OCI-LY7 (cell line): ENCODE results near the gene PPCS. TPM values are rescaled to one million over a fixed set of nuclear protein-coding genes. Genes with fewer than 3 reads are reported as not detected.

ENCODE experiments used
- BruUV-seq: library from RNA; stranded (reverse); fragments of 400-500 nt; replicated peaks from 2 replicates; lab custom pipeline; 2021; lab: Mats Ljungman, UMichigan
- CTCF ChIA-PET: fragments of 300-600 bp; sonication (Branson Sonifier 250); formaldehyde crosslinking; loops from one replicate; lab custom pipeline; 2022; ENCODE audit warnings: antibody characterized with exemption; ENCODE audit not compliant: unreplicated experiment; lab: Charles Lee
- POLR2A ChIA-PET: fragments of 300-600 bp; sonication (Branson Sonifier 250); formaldehyde crosslinking; loops from one replicate; lab custom pipeline; 2022; ENCODE audit warnings: antibody characterized with exemption; lab: Charles Lee
- DNase-seq: peaks from one replicate; pipeline ENCODE4 v3.0.0-alpha.2; 2015; ENCODE audit warnings: low spot score
- H2AFZ ChIP-seq: fragments of 200-600 bp; sonication (generic), shearing (Covaris generic); 2 replicates; pipeline ENCODE4 v1.6.1; 2014; ENCODE audit warnings: mild to moderate bottlenecking, antibody characterized with exemption, low read length, moderate library complexity
- H3K27ac ChIP-seq: fragments of 200-600 bp; sonication (generic); 2 replicates; pipeline ENCODE4 v1.5.1; 2014; ENCODE audit warnings: mixed run types, low read depth, mild to moderate bottlenecking, moderate library complexity, low read length, inconsistent platforms; ENCODE audit not compliant: poor library complexity, severe bottlenecking
- H3K36me3 ChIP-seq: fragments of 200-600 bp; sonication (generic); 2 replicates; pipeline ENCODE4 v1.6.1; 2014; ENCODE audit warnings: mild to moderate bottlenecking, antibody characterized with exemption, low read length, moderate library complexity, mixed read lengths; ENCODE audit not compliant: insufficient read depth
- H3K4me1 ChIP-seq: fragments of 200-600 bp; sonication (generic); 2 replicates; pipeline ENCODE4 v1.5.1; 2014; ENCODE audit warnings: mild to moderate bottlenecking, low read length; ENCODE audit not compliant: insufficient read depth, poor library complexity, severe bottlenecking
- H3K4me2 ChIP-seq: fragments of 200-600 bp; sonication (generic); 2 replicates; pipeline ENCODE4 v1.6.1; 2014; ENCODE audit warnings: mild to moderate bottlenecking, low read length
- H3K4me3 ChIP-seq: fragments of 200-600 bp; sonication (generic); 2 replicates; pipeline ENCODE4 v1.5.1; 2014; ENCODE audit warnings: mild to moderate bottlenecking, low read depth, low read length; ENCODE audit not compliant: poor library complexity, severe bottlenecking
- H3K79me2 ChIP-seq: fragments of 200-600 bp; sonication (generic); 2 replicates; pipeline ENCODE4 v1.6.1; 2016; ENCODE audit warnings: low read depth, mild to moderate bottlenecking, low read length, moderate library complexity, mixed read lengths; ENCODE audit not compliant: insufficient read depth
- H3K9me2 ChIP-seq: fragments of 200-600 bp; sonication (generic); 2 replicates; pipeline ENCODE4 v1.6.1; 2016; ENCODE audit warnings: mild to moderate bottlenecking, low read length, mixed read lengths; ENCODE audit not compliant: insufficient read depth
- H3K9me3 ChIP-seq: fragments of 200-600 bp; sonication (generic); 2 replicates; pipeline ENCODE4 v1.6.1; 2014; ENCODE audit warnings: mild to moderate bottlenecking, mixed run types, low read length, mixed read lengths
- H4K20me1 ChIP-seq: fragments of 200-600 bp; sonication (generic); 2 replicates; pipeline ENCODE4 v1.6.1; 2014; ENCODE audit warnings: mild to moderate bottlenecking, antibody characterized with exemption, low read length, moderate library complexity, mixed read lengths; ENCODE audit not compliant: insufficient read depth
- CTCF ChIP-seq: fragments of 200-600 bp; sonication (generic); conservative IDR thresholded peaks from 2 replicates; pipeline ENCODE4 v1.5.1; 2014; ENCODE audit warnings: mild to moderate bottlenecking, antibody characterized with exemption, low read length, moderate library complexity, mixed read lengths
- EZH2phosphoT487 ChIP-seq: fragments of 200-600 bp; sonication (generic); IDR thresholded peaks from 2 replicates; pipeline ENCODE4 v1.6.1; 2018; ENCODE audit warnings: low read depth, borderline replicate concordance, mild to moderate bottlenecking, mixed run types, antibody characterized with exemption, low read length, moderate library complexity, mixed read lengths
- intact Hi-C: fragments of 100-400 bp; cut with micrococcal nuclease; formaldehyde crosslinking; loops from one replicate; pipeline ENCODE4 v1.10.0; 2022; ENCODE audit not compliant: unreplicated experiment
- small RNA-seq: library from RNA; depleted of rRNA; stranded (forward); fragments of <200 nt; gene quantifications from one replicate; pipeline ENCODE3, GENCODE V24; 2014
- total RNA-seq, 2 experiments: library from RNA; depleted of rRNA in 1 of 2; stranded (reverse); fragments of >200 nt in 1 of 2; shearing (Covaris generic) in 1 of 2; gene quantifications; 2 replicates each; pipeline ENCODE4 v1.2.3, GENCODE V29; 2014 to 2022

Gene PPCS
- total RNA-seq, 2 experiments from 2014 or later, result 29.2 to 46.9 TPM

GRCh38 chr1:42504535-42505128, 48.3 kb downstream of the PPCS start:
- Histone ChIP-seq H3K27ac (no peak overlapping the region), H3K9me3 (peaks cover 17% of the 10 kb centered on the region), H3K79me2 (no peaks in the 10 kb centered on the region), H3K36me3 (no peaks in the 10 kb centered on the region), H2AFZ (no peak overlapping the region), H3K9me2 (no peaks in the 10 kb centered on the region), H3K4me1 (no peaks in the 10 kb centered on the region), H4K20me1 (no peaks in the 10 kb centered on the region), H3K4me2 (no peak overlapping the region), H3K4me3 (no peak overlapping the region)
- ChIA-PET POLR2A (no interaction called here), CTCF (no interaction called here)
- DNase-seq, result peak; percentile 3
- no peak for TF ChIP-seq EZH2phosphoT487
- no peak for TF ChIP-seq CTCF
- intact Hi-C loops, result no loop called here
- no TSS peak for BruUV-seq

GRCh38 chr1:42506576-42506975, 50.2 kb downstream of the PPCS start:
- ChIA-PET POLR2A (no interaction called here), CTCF (no interaction called here)
- TF ChIP-seq CTCF (no peak), EZH2phosphoT487 (no peak)
- Histone ChIP-seq H3K9me2 (no peaks in the 10 kb centered on the region), H3K4me3 (no peak overlapping the region), H3K4me1 (no peaks in the 10 kb centered on the region), H3K79me2 (no peaks in the 10 kb centered on the region), H3K36me3 (no peaks in the 10 kb centered on the region), H2AFZ (no peak overlapping the region), H3K9me3 (peaks cover 17% of the 10 kb centered on the region), H3K4me2 (no peak overlapping the region), H3K27ac (no peak overlapping the region), H4K20me1 (no peaks in the 10 kb centered on the region)
- intact Hi-C loops, result no loop called here
- BruUV-seq, result no TSS peak
- DNase-seq, result no peak

Small RNA genes within 50 kb of the gene (small RNA-seq; reads per million reads assigned to genes)
- gene TMSB4XP1, result not detected

Other genes with a start within 250 kb of the PPCS start
- 27.6 and 34.8 TPM in 2 replicates for gene FOXJ3, start 121.3 kb upstream of the PPCS start, total RNA-seq (2014; rRNA removed; shearing (Covaris generic))
- gene FOXJ3, start 121.3 kb upstream of the PPCS start, total RNA-seq (2022), result 43.1 and 49.7 TPM in 2 replicates
- not detected in 2 replicates for gene RIMKLA, start 75.8 kb upstream of the PPCS start, total RNA-seq (2014; rRNA removed; shearing (Covaris generic))
- not detected in 2 replicates for gene RIMKLA, start 75.8 kb upstream of the PPCS start, total RNA-seq (2022)
- gene ZMYND12, start 521 bp upstream of the PPCS start, total RNA-seq (2014; rRNA removed; shearing (Covaris generic)), result not detected in 2 replicates
- not detected in 2 replicates for gene ZMYND12, start 521 bp upstream of the PPCS start, total RNA-seq (2022)
- gene CCDC30, start 6.7 kb downstream of the PPCS start, total RNA-seq (2014; rRNA removed; shearing (Covaris generic)), result 0.54 and 2.6 TPM in 2 replicates
- 1.9 and 2.6 TPM in 2 replicates for gene CCDC30, start 6.7 kb downstream of the PPCS start, total RNA-seq (2022)
- gene PPIH, start 201.9 kb downstream of the PPCS start, total RNA-seq (2014; rRNA removed; shearing (Covaris generic)), result 74.4 and 95.7 TPM in 2 replicates
- 81.3 and 100 TPM in 2 replicates for gene PPIH, start 201.9 kb downstream of the PPCS start, total RNA-seq (2022)
- 750 and 887 TPM in 2 replicates for gene YBX1, start 225.9 kb downstream of the PPCS start, total RNA-seq (2014; rRNA removed; shearing (Covaris generic))
- 956 and 965 TPM in 2 replicates for gene YBX1, start 225.9 kb downstream of the PPCS start, total RNA-seq (2022)